Measurements from ENCODE around the gene WNT1. TPM values are rescaled to one million over a fixed set of nuclear protein-coding genes. Genes with fewer than 3 reads are reported as not detected.
A peak's percentile ranks its signal among the peaks of the same experiment; 100 is the strongest.

The WNT1 gene
- total RNA-seq, 1 experiment from 2014 or later: not detected

DNA sequence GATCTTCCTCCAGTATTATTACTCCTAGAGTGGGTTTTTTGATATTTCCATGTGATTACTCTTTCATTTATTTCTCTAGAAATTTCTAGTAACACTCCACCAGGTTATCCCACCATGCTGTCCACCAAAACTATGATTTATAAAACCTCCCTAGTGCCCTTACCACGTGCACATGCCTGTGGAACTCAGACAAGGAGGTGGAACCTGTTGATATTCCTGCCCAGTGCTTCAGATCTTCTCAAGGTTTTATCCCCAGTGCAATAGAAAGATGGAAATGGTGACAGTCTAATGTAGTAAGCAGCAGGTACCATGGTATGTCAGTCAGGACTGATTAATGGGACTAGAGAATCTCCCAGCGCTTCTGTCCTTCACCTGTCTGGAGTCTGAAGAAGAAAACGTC, 17.3 kb upstream of the WNT1 start:
- no peak for DNase-seq (ENCODE audit: low read depth)

GRCh38 chr12:48961331-48961730, 16.8 kb upstream of the WNT1 start:
- peak; percentile 47 for DNase-seq (ENCODE audit: low read depth)

DNA sequence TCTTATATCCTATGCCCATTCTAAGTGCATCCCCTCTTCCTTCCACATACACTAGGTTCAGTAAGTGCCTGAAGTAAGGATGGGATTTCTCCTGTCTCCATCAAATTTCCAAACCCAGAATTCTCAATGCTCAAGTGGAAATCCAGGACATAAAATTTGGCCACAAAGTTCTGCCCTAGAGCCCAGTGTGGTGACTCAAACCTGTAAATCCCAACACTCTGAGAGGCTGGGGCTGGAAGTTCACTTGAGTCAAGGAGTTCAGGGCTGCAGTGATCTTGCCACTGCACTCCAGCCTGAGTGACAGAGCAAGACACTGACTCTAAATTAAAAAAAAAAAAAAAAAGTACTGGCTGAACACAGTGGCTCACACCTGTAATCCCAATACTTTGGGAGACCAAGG, 16.3 kb upstream of the WNT1 start:
- DNase-seq (ENCODE audit: low read depth): no peak

DNA sequence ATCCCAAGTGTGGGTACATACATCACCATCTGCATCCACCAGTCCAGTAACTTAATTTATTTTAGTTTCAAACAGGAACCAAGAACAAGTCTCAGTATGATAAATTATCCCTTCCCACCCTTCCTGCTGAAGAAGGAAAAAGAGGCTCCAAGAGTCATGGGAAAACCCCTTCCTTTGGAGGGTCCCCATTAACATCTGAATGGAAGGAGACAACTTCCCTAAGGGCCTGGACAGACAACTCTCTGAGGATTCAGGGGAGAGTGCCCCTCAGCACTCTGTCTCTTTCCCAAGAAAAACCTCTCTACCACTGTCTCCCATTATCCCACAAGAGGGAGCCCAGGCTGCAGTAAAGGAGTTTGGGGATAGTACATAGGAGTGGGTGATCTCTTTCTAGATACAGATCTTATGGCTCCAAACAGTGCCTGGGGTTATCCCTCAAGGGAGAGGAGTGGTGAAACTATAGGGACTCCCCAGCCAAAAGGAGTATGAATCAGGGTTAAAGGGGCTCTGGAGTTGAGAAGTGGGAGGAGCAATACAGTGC, 12.8 kb upstream of the WNT1 start:
- DNase-seq (ENCODE audit: low read depth): no peak

GRCh38 chr12:48966177-48966895, 11.8 kb upstream of the WNT1 start:
- no peak for DNase-seq (ENCODE audit: low read depth)

DNA sequence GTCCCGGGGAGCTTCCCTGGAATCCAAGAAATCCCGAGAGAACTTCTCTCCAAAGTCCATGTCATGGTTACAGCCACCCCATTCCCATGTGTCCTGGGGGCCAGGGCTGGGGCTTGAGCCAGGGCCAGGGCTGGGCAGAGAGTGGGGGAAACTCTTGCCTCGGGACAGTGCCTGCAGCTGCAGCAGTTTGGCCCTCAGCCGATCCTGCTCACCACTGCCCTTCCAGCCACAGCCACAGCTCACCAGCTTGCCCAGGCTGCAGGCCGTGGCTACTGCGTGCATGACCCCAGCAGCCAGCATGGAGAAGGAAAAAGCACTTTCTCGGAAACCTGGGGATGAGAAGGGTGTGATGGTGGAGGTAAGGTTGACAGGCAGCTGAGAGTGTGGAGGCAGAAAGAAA, 10.1 kb upstream of the WNT1 start:
- no peak for DNase-seq (ENCODE audit: low read depth)

DNA sequence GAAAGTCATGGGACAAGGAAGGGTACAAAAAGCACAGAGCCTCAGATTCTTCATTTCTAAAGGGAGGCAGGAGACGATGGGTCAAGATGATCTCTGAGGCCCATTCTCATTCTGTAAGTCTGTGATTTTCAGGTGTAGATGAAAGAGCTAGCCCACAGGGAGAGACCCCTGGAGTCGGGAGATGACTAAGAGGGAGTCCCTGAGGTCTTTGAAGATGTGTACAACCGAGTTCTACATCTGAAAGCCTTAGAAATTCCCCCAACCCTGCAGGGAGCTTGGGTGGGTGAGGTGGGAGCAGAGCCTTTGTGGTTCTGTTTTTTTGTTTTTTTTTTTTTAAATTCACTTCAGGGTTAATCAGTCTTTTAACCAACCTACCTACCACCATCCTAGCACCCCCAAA, 9.7 kb upstream of the WNT1 start:
- DNase-seq (ENCODE audit: low read depth): no peak

- DNase-seq (ENCODE audit: low read depth): no peak
Measured at GRCh38 chr12:48969160-48969771, 8.9 kb upstream of the WNT1 start.

DNA sequence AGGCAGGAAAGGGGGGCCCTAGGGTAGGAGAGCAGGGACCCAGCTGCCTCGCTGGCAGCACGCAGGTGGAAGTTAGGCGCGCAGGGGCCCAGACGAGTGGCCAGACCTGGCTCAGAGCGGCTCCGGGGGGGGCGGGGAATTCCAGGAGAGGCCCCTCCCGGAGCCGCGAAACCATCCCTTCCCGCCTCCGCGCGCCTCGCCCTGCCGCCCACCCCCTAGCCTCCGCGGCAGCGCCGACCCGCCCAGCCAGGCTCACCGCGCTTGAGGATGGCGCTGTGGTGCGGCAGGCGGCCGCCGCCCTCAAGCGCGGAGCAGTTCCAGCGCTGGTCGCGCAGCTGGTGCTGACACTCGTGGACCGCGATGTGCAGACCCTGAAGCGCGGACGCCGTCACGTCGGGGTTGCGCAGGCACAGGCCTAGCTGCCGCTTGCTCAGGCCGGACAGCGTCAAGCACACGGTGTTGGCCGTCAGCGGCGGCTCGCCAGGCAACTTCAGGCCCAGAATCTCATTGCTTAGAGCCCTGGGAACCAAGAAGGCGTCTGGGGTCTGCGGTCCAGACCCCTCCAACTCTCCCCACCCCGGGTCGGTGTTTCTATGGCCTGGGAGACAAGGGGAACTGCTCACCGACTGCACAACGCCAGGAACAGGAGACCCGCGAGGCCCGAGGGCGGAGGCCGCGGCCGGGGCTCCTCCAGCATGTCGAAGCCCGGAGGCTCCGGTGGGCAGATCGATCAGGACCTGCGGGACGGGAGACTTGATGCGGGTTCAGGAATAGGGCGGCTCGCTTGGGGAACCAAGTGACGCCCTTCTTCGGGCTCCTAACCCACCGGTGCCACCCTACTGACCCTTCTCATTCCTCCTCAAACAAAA, 8.1 kb upstream of the WNT1 start:
- DNase-seq (ENCODE audit: low read depth): no peak

GRCh38 chr12:48970702-48971334, 7.3 kb upstream of the WNT1 start:
- no peak for DNase-seq (ENCODE audit: low read depth)

- peak; percentile 61 for DNase-seq (ENCODE audit: low read depth)
Measured at GRCh38 chr12:48972213-48972951, 5.7 kb upstream of the WNT1 start.

DNA sequence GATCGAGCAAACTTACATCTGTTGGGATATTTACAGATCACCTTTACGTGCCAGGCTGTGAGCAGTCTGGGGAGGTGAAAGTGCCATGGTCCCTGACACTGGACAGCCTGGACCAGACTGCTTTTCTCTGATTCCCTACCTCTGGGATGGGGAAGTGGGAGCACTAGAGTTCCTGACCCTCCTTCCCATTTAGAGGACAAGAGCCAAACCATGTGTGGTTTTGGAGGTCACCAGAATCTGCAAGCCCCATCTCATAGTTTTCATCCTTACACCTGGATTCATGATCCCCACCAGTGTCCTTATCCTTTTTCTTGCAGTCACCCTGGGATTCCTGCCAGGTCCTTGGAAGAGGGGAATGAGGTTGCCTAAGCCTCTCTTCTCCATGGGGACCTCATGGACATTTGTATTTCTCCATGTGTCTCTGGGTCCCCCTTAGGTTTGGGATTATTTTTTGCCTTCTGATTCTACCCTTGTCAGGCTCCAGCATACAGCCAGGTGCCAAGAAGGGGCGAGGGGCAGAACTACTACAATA, 5.1 kb upstream of the WNT1 start:
- no peak for DNase-seq (ENCODE audit: low read depth)

- no peak for DNase-seq (ENCODE audit: low read depth)
Measured at GRCh38 chr12:48973531-48973930, 4.6 kb upstream of the WNT1 start.

GRCh38 chr12:48973941-48974673, 4.0 kb upstream of the WNT1 start:
- DNase-seq (ENCODE audit: low read depth): peak; percentile 42

DNA sequence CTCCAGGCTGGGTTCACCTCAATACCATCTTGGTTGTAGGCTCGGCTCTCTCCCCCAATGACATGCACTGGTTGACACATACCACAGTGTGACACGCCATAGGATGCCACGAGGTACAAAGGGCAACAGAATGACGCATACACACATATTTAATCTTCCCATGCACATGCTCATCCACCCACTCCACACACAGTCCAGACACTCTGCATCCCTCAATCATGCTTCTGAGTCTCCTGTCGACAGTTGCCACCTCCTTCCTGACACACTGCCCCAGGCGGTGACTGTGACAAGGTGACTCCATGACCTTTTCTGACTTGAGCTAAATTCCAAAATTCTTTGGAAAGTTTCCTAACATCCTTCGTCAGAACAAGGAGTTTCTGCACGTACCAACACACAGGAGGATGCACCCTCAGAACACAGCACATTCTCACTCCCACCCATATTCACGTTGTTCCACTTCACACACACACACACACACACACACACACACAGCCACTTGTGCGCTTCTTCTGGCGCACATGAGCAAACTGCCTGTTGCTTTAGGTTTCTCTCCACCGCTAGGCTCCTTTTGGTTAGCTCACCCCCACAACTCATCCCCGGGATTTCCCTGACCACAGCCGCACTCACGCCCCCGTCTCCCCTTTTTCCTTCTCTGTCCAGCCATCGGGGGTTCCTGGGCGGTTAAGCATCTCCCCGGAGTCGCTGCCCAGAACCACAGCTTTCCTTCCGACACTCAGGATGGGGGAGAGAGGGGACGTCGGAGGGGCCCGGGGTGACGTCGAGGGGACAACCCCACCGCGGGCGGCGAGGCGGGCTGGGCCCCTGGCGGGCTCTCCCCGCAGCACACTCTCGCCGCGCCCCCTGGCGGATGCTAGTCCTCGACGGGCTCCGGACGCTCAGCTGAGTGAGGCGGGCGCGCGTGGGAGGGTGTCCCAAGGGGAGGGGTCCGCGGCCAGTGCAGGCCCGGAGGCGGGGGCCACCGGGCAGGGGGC, 536 bp upstream of the WNT1 start:
- no peak for DNase-seq (ENCODE audit: low read depth)

- no peak for DNase-seq (ENCODE audit: low read depth)
Measured at GRCh38 chr12:48978741-48979601, 849 bp downstream of the WNT1 start.

GRCh38 chr12:48979602-48980388, 1.7 kb downstream of the WNT1 start:
- DNase-seq (ENCODE audit: low read depth): no peak
